ENCODE results near the gene VPS4A. TPM values are rescaled to one million over a fixed set of nuclear protein-coding genes. Genes with fewer than 3 reads are reported as not detected.

The VPS4A gene
- total RNA-seq, 2 donors from 2014 or later: 23.4 to 24.1 TPM

GRCh38 chr16:69323415-69323814 is 12.3 kb downstream of the VPS4A start:
- intact Hi-C loops (cut with DNase I): no loop called here
- peak; percentile 70 for DNase-seq (ENCODE audit: low spot score)

GRCh38 chr16:69324013-69324531 is 12.9 kb downstream of the VPS4A start:
- intact Hi-C loops (cut with DNase I): no loop called here

GRCh38 chr16:69324585-69325253 is 13.6 kb downstream of the VPS4A start:
- intact Hi-C loops (cut with DNase I): no loop called here
- DNase-seq (ENCODE audit: low spot score): peak; percentile 76

More at GRCh38 chr16:69324013-69324531, 12.9 kb downstream of the VPS4A start:
- DNase-seq (ENCODE audit: low spot score): peak; percentile 88

GRCh38 chr16:69325784-69326171 is 14.6 kb downstream of the VPS4A start:
- peak; percentile 15 for DNase-seq (ENCODE audit: low spot score)
- intact Hi-C loops (cut with DNase I): no loop called here

GRCh38 chr16:69326172-69326873 is 15.2 kb downstream of the VPS4A start:
- DNase-seq (ENCODE audit: low spot score): peak; percentile 29
- intact Hi-C loops (cut with DNase I): no loop called here

GRCh38 chr16:69327585-69328310 is 16.6 kb downstream of the VPS4A start:
- intact Hi-C loops (cut with DNase I): no loop called here
- DNase-seq (ENCODE audit: low spot score): peak; percentile 45

GRCh38 chr16:69328854-69329316 is 17.7 kb downstream of the VPS4A start:
- intact Hi-C loops (cut with DNase I): no loop called here
- peak; percentile 55 for DNase-seq (ENCODE audit: low spot score)

- DNase-seq (ENCODE audit: low spot score): peak; percentile 83
- intact Hi-C loops (cut with DNase I): no loop called here
Measured at GRCh38 chr16:69329369-69330285, 18.5 kb downstream of the VPS4A start.

GRCh38 chr16:69330286-69331109 is 19.3 kb downstream of the VPS4A start, which contains the start of gene PDF:
Gene PDF (minus strand): TSS chr16:69330588. CDS start chr16:69330570, 18 bp downstream.
- peak; percentile 98 for DNase-seq (ENCODE audit: low spot score)
- intact Hi-C loops (cut with DNase I): no loop called here

GRCh38 chr16:69334696-69335095 is 23.5 kb downstream of the VPS4A start:
- DNase-seq (ENCODE audit: low spot score): peak; percentile 59
- intact Hi-C loops (cut with DNase I): no loop called here

- intact Hi-C loops (cut with DNase I): no loop called here
- DNase-seq (ENCODE audit: low spot score): peak; percentile 49
Measured at GRCh38 chr16:69338557-69339288, 27.6 kb downstream of the VPS4A start.

GRCh38 chr16:69339289-69340094 is 28.3 kb downstream of the VPS4A start, which contains the start of the genes COG8 and NIP7:
Gene COG8 (minus strand): TSS chr16:69339564. CDS start chr16:69339552, 12 bp downstream.
Gene NIP7 (plus strand): TSS chr16:69339772. CDS start chr16:69339830, 58 bp downstream.
- intact Hi-C loops (cut with DNase I): no loop called here
- DNase-seq (ENCODE audit: low spot score): peak; percentile 98

- peak; percentile 13 for DNase-seq (ENCODE audit: low spot score)
- intact Hi-C loops (cut with DNase I): no loop called here
Measured at GRCh38 chr16:69340095-69340644, 29.0 kb downstream of the VPS4A start.

GRCh38 chr16:69344171-69344570 is 33.0 kb downstream of the VPS4A start:
- no peak for DNase-seq (ENCODE audit: low spot score)
- intact Hi-C loops (cut with DNase I): no loop called here

GRCh38 chr16:69345923-69346322 is 34.8 kb downstream of the VPS4A start:
- no peak for DNase-seq (ENCODE audit: low spot score)
- intact Hi-C loops (cut with DNase I): no loop called here

GRCh38 chr16:69346683-69347082 is 35.5 kb downstream of the VPS4A start:
- intact Hi-C loops (cut with DNase I): no loop called here
- no peak for DNase-seq (ENCODE audit: low spot score)

Data from posterior vena cava (tissue), 2 donors.